Right lobe of liver (tissue), 6 donors: ENCODE measurements around the gene MPZL1. TPM values are rescaled to one million over a fixed set of nuclear protein-coding genes. Genes with fewer than 3 reads are reported as not detected.

Source experiments
- ATAC-seq, 4 donors: fragments of 200-7000 bp; cut with Tn5 transposase; one replicate each; pipeline ENCODE4 v1.9.1; 2020; ENCODE audit warnings: mild to moderate bottlenecking in 4 of 4, moderate library complexity in 4 of 4
- DNase-seq, 3 donors: peaks; one replicate each; pipeline ENCODE4 v3.0.0-alpha.2; 2020
- H3K27ac ChIP-seq, 3 donors: fragments of 200-600 bp; one replicate each; pipeline ENCODE4 v1.8.0; 2022
- H3K27me3 ChIP-seq, 2 donors: fragments of 200-600 bp; one replicate each; pipeline ENCODE4 v1.8.0; 2022
- H3K36me3 ChIP-seq, 4 donors: fragments of 200-600 bp; sonication (generic) in 1 of 4; one replicate each; pipeline versions ENCODE4 v1.5.1 to v1.8.0; 2017 to 2022; ENCODE audit warnings: control low read depth in 1 of 4
- H3K4me1 ChIP-seq, 4 donors: fragments of 200-600 bp; sonication (generic) in 1 of 4; one replicate each; pipeline versions ENCODE4 v1.5.1 to v1.8.0; 2017 to 2022; ENCODE audit warnings: control low read depth in 1 of 4
- H3K4me3 ChIP-seq, 3 donors: fragments of 200-600 bp; one replicate each; pipeline ENCODE4 v1.8.0; 2022
- H3K9me3 ChIP-seq, 4 donors: fragments of 200-600 bp; sonication (generic) in 1 of 4; one replicate each; pipeline versions ENCODE4 v1.5.1 to v1.8.0; 2017 to 2022; ENCODE audit warnings: control low read depth in 1 of 4
- CTCF ChIP-seq, 4 donors: fragments of 200-600 bp in 3 of 4; fragments of 450-650 bp in 1 of 4; IDR thresholded peaks; one replicate each; pipeline versions ENCODE4 v1.5.1 to v1.8.0; 2016 to 2022; ENCODE audit warnings: antibody characterized with exemption in 4 of 4, mild to moderate bottlenecking in 2 of 4
- POLR2A ChIP-seq: fragments of 450-650 bp; IDR thresholded peaks from one replicate; pipeline ENCODE4 v1.6.1; 2017; ENCODE audit warnings: antibody characterized with exemption, mild to moderate bottlenecking
- WGBS: methylation state at CpG from one replicate; pipeline ENCODE4 v1.1.6; 2018; ENCODE audit warnings: low coverage, low lambda C conversion rate; ENCODE audit not compliant: insufficient coverage; ENCODE audit errors: missing lambda C conversion rate; 5-methylcytosine and 5-hydroxymethylcytosine counted together
- intact Hi-C, 2 donors: fragments of 100-400 bp; cut with DNase I; formaldehyde crosslinking; loops; one replicate each; pipeline versions ENCODE4 v1.11.2 to v1.14.1; 2022
- total RNA-seq, 6 experiments: library from RNA; depleted of rRNA in 2 of 6; stranded (reverse); fragments of >200 nt in 2 of 6; fragmentation: NEBNext Ultra II Directional in 3 of 6; extraction: Animal tissue kit (Norgen Biotek cat#: 25700) in 3 of 6; gene quantifications; one replicate each; pipeline versions ENCODE4 v1.1.0 to v1.2.4, GENCODE V29; 2016 to 2023
- donor health status: DM: no; HTN: yes; CAD: no.
- donor health status: DM: no; HTN: no; CAD: no.
- donor health status: DM: no; HTN: no; CAD: no.
- donor health status: DM: no; HTN: yes; CAD: no.
- donor health status: DM: no; HTN: yes; CAD: no.

The MPZL1 gene
- total RNA-seq, 6 experiments from 2014 or later, result 15.7 to 43.3 (median 18.9) TPM

- H3K36me3 ChIP-seq, result no peaks in the 10 kb centered on the region
- H3K27ac ChIP-seq, result no peak overlapping the region
- no peak overlapping the region for H3K4me3 ChIP-seq
- intact Hi-C loops, result no loop called here
- H3K27me3 ChIP-seq, result no peaks in the 10 kb centered on the region
- H3K4me1 ChIP-seq, result no peaks in the 10 kb centered on the region
- ATAC-seq, result no peak
- WGBS, result 96% methylated on average over 2 of the region's 2 CpGs
- DNase-seq, result no peak
- TF ChIP-seq POLR2A (no peak), CTCF (IDR thresholded peaks at IDR 0.05) (no peak)
- no peaks in the 10 kb centered on the region for H3K9me3 ChIP-seq
Measured at GRCh38 chr1:167781558-167781957, 59.8 kb downstream of the MPZL1 start.

GRCh38 chr1:167782946-167783345 is 61.2 kb downstream of the MPZL1 start:
- Histone ChIP-seq H3K27me3 (no peaks in the 10 kb centered on the region), H3K4me3 (no peak overlapping the region), H3K4me1 (no peaks in the 10 kb centered on the region), H3K27ac (no peak overlapping the region), H3K9me3 (no peaks in the 10 kb centered on the region), H3K36me3 (peaks cover 0 to 5% (median 0%) of the 10 kb centered on the region in 4 donors)
- no peak for TF ChIP-seq CTCF (IDR thresholded peaks at IDR 0.05)
- TF ChIP-seq POLR2A, result no peak
- ATAC-seq (no peak), DNase-seq (no peak)
- 88% methylated on average over 1 of the region's 1 CpG for WGBS
- intact Hi-C loops, result no loop called here

- 95% methylated on average over 3 of the region's 3 CpGs for WGBS
- TF ChIP-seq POLR2A (no peak), CTCF (IDR thresholded peaks at IDR 0.05) (no peak)
Measured at GRCh38 chr1:167784876-167785550, 63.2 kb downstream of the MPZL1 start.

GRCh38 chr1:167786502-167786901 is 64.7 kb downstream of the MPZL1 start:
- Histone ChIP-seq H3K4me3 (no peak overlapping the region), H3K36me3 (peaks cover 0 to 17% (median 2%) of the 10 kb centered on the region in 4 donors), H3K9me3 (no peaks in the 10 kb centered on the region), H3K27me3 (no peaks in the 10 kb centered on the region), H3K27ac (no peak overlapping the region), H3K4me1 (no peaks in the 10 kb centered on the region)
- 95% methylated on average over 5 of the region's 5 CpGs for WGBS
- DNase-seq (no peak), ATAC-seq (no peak)
- intact Hi-C loops, result no loop called here
- no peak for TF ChIP-seq POLR2A

More at GRCh38 chr1:167784876-167785550, 63.2 kb downstream of the MPZL1 start:
- no peaks in the 10 kb centered on the region for H3K9me3 ChIP-seq
- no peak for ATAC-seq
- no peak overlapping the region for H3K4me3 ChIP-seq
- no peak for DNase-seq
- H3K36me3 ChIP-seq, result peaks cover 0 to 17% (median 2%) of the 10 kb centered on the region in 4 donors
- H3K27me3 ChIP-seq, result no peaks in the 10 kb centered on the region
- H3K27ac ChIP-seq, result no peak overlapping the region
- intact Hi-C loops, result no loop called here
- H3K4me1 ChIP-seq, result no peaks in the 10 kb centered on the region

- H3K36me3 ChIP-seq, result peaks cover 0 to 17% (median 2%) of the 10 kb centered on the region in 4 donors
- H3K27ac ChIP-seq, result no peak overlapping the region
- intact Hi-C loops, result no loop called here
- H3K4me3 ChIP-seq, result no peak overlapping the region
- H3K27me3 ChIP-seq, result no peaks in the 10 kb centered on the region
- DNase-seq (no peak), ATAC-seq (no peak)
- WGBS, result 92% methylated on average over 3 of the region's 3 CpGs
- H3K9me3 ChIP-seq, result no peaks in the 10 kb centered on the region
- no peaks in the 10 kb centered on the region for H3K4me1 ChIP-seq
- no peak for TF ChIP-seq CTCF (IDR thresholded peaks at IDR 0.05)
Measured at GRCh38 chr1:167789501-167789900, 67.7 kb downstream of the MPZL1 start.
